ENCODE measurements around the gene EVPL.
A peak's percentile ranks its signal among the peaks of the same experiment; 100 is the strongest.

The EVPL gene

GRCh38 chr17:75980188-75981018 is 46.7 kb downstream of the EVPL start (continued):
- no peak for TF ChIP-seq GLI2 (tag by site-specific recombination; IDR thresholded peaks at IDR 0.05; ENCODE audit: borderline replicate concordance, low read depth)

DNA sequence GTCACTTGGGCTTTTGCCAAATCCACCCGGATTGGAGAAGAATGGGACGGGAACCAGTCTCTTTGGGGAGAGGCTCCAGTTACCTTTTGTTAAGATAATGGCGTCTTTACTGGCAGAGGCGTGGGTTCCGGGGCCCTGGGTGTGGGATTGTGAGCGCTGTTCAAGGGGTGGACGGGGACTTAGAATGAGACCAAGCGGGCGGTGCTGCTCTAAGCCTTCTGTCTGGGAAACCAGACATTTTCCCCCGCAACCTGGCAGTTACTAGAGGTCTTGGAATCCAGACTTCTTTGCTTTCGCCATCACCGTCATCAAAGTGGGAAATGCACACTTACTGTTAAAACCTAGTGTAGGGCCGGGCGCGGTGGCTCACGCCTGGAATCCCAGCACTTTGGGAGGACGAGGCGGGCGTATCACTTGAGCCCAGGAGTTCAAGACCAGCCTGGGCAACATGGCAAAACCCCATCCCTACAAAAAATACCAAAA is 47.4 kb downstream of the EVPL start:
- ChIA-PET CTCF (interaction anchor here (0.6 to 2.5 kb wide), 6 partner anchors 19 to 202 kb away, joined by 3 to 15 read pairs (median 6); partner anchors contain the start of gene CDK3), POLR2A (interaction anchor here (1.4 kb wide), 1 partner anchor 21 kb away, joined by 4 read pairs; the partner anchor contains the start of gene CDK3)
- Histone ChIP-seq H3K27ac (ENCODE audit: extremely low read depth, low read depth, low read length) (peak overlapping the region; percentile 96), H3K36me3 (ENCODE audit: control insufficient read depth in 2 of 2, insufficient read depth in 1 of 2, low read length in 2 of 2) (peaks cover 3 to 18% of the 10 kb centered on the region in 2 experiments; a peak in 2 of 3 replicates), H3K4me3 (ENCODE audit: low read depth, low read length) (peak overlapping the region; percentile 77), H3K4me1 (ENCODE audit: control insufficient read depth, insufficient read depth, low read length) (peaks cover 25% of the 10 kb centered on the region), H3K9me3 (ENCODE audit: control insufficient read depth, insufficient read depth, low read depth, low read length) (no peaks in the 10 kb centered on the region)
- TF ChIP-seq, protein P1, sequence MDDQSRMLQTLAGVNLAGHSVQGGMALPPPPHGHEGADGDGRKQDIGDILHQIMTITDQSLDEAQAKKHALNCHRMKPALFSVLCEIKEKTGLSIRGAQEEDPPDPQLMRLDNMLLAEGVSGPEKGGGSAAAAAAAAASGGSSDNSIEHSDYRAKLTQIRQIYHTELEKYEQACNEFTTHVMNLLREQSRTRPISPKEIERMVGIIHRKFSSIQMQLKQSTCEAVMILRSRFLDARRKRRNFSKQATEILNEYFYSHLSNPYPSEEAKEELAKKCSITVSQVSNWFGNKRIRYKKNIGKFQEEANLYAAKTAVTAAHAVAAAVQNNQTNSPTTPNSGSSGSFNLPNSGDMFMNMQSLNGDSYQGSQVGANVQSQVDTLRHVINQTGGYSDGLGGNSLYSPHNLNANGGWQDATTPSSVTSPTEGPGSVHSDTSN (CRISPR knock-in tag; IDR thresholded peaks at IDR 0.05), result no peak
- no peak for TF ChIP-seq ZNF768 (tag by site-specific recombination; IDR thresholded peaks at IDR 0.05)
- no peak for TF ChIP-seq ZNF366 (tag by site-specific recombination; conservative IDR thresholded peaks at IDR 0.05)
- no peak; the same call in 1 of the 2 replicates for TF ChIP-seq ZNF394 (tag by site-specific recombination; IDR thresholded peaks at IDR 0.05; ENCODE audit: borderline replicate concordance)
- TF ChIP-seq ZFP37 (tag by site-specific recombination; IDR thresholded peaks at IDR 0.05), result 0 out of 2 replicates have a peak, but pooled peaks have one; percentile 32
- peak; percentile 98 for TF ChIP-seq ZBTB20 (tag by site-specific recombination; IDR thresholded peaks at IDR 0.05)
- no peak for TF ChIP-seq ZNF670 (tag by site-specific recombination; IDR thresholded peaks at IDR 0.05; ENCODE audit: low read depth)
- TF ChIP-seq ZBTB6 (tag by site-specific recombination; IDR thresholded peaks at IDR 0.05), result 0 out of 2 replicates have a peak, but pooled peaks have one; percentile 50
- no peak for TF ChIP-seq ZNF184 (tag by site-specific recombination; IDR thresholded peaks at IDR 0.05)
- 0 out of 2 replicates have a peak, but pooled peaks have one; percentile 73 for TF ChIP-seq REPIN1 (tag by site-specific recombination; IDR thresholded peaks at IDR 0.05; ENCODE audit: low read depth)
- TF ChIP-seq ZNF10 (tag by site-specific recombination; IDR thresholded peaks at IDR 0.05), result 0 out of 2 replicates have a peak, but pooled peaks have one; percentile 9
- TF ChIP-seq INSM2 (tag by site-specific recombination; IDR thresholded peaks at IDR 0.05), result 0 out of 2 replicates have a peak, but pooled peaks have one; percentile 19
- peak; percentile 70 for TF ChIP-seq ZNF335 (tag by site-specific recombination; conservative IDR thresholded peaks at IDR 0.05)
- TF ChIP-seq, protein P2, sequence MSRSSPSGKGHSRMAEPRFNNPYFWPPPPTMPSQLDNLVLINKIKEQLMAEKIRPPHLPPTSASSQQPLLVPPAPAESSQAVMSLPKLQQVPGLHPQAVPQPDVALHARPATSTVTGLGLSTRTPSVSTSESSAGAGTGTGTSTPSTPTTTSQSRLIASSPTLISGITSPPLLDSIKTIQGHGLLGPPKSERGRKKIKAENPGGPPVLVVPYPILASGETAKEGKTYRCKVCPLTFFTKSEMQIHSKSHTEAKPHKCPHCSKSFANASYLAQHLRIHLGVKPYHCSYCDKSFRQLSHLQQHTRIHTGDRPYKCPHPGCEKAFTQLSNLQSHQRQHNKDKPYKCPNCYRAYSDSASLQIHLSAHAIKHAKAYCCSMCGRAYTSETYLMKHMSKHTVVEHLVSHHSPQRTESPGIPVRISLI (tag by site-specific recombination; IDR thresholded peaks at IDR 0.05), result no peak
- TF ChIP-seq EGR2 (tag by site-specific recombination; IDR thresholded peaks at IDR 0.05; ENCODE audit: low read depth), result peak; percentile 56; the same call in 1 of the 2 replicates
- 0 out of 2 replicates have a peak, but pooled peaks have one; percentile 57 for TF ChIP-seq PRDM2 (tag by site-specific recombination; IDR thresholded peaks at IDR 0.05; ENCODE audit: borderline replicate concordance)
- peak; percentile 0 for TF ChIP-seq ZBTB17 (tag by site-specific recombination; IDR thresholded peaks at IDR 0.05)

Measured in HEK293 (cell line).